Cerebellar nuclear complex (tissue), 1 donor: ENCODE data around the gene ARL8A.
A peak's percentile ranks its signal among the peaks of the same experiment; 100 is the strongest.

Source experiments
- DNase-seq, 2 experiments: peaks; one replicate each; lab custom pipeline; 2025; lab: John Stamatoyannopoulos, UW

ARL8A gene

DNA sequence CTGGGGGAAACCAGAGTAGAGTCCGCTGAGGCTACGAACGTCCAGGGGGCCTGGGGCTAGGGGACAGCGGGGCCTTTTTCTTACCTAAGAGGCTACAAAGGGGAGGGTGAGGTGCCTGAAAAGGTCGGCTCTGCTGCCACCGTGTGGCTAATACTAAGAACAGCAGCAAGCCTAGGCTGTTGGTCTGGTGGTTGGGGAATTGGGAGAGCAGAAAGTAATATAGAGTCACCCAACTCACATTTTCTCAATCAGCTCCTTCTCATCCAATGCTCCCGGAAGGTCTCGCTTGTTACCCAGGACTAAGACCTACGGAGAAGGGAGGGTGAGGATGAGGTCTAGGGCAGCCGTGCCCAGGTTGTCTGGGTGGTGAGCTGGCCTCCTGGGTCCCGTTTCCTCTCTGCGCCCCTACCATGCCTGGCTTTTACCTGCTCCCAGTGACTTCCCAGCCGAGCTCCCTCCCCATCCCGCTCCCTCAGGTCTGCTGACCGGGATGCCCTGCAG, 9.3 kb downstream of the ARL8A start:
- peak in 1 of 2 experiments; percentile 35 for DNase-seq

DNA sequence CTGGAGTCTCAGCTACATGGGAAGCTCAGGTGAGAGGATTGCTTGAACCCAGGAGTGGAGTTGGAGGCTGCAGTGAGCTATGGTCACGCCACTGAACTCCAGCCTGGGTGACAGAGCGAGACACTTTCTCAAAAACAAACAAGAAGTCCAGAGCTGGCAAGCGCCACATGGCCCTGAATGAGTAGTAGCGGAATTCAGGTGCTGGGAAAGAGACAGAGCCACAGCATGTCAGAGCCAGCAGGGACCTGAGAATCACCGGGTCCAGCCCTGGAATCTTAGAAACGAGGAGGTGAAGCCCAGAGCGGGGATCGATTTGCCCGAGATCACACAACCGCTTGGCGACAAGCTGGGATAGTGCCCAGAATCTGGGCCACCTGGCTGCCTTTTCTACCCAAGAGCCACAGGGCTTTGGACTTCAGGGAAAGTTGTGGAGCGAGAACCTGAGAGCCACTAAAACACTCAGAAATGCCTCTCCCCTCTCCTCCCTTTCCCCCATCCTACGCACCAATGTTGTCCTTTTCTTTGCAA, 9.8 kb downstream of the ARL8A start:
- no peak for DNase-seq

DNA sequence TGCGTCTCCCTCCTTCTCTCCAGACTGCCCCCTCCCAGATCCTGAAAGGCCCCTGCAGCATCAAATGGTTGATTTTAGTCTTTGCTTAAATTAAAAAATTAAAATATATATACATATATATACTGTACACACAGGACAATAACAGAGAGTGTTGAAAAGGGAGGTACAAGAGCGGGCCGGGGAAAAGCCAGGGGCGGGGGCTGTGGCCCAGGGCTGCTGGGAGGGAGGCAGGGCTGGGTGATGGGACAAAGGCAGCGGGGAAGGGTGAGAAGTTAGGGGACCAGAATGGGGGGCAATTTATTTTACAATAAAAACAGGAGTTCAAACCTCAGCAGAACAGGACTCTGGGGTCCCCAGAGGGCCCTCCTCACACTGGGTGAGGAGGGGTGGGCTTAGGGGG, 10.5 kb downstream of the ARL8A start:
- DNase-seq: no peak

DNA sequence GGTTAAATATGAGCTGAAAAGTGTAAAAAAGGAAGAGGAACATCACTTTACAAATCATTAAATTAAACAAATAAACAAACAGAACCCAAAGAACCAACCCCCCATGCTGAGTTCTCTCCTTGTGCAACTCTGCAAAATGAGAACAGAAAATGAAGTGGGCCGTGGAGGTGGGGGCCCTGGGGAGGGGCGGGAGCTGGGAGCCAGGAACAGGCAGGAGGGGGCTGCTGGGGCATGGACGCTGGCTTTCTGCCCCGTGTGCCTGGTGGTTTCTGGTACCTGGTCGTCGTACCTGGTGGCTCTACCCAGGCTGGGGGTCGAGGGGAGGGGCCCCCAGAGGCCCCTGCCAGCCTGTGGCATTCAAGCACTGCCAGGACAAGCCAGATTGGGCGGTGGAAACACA, 11.0 kb downstream of the ARL8A start:
- no peak for DNase-seq

DNA sequence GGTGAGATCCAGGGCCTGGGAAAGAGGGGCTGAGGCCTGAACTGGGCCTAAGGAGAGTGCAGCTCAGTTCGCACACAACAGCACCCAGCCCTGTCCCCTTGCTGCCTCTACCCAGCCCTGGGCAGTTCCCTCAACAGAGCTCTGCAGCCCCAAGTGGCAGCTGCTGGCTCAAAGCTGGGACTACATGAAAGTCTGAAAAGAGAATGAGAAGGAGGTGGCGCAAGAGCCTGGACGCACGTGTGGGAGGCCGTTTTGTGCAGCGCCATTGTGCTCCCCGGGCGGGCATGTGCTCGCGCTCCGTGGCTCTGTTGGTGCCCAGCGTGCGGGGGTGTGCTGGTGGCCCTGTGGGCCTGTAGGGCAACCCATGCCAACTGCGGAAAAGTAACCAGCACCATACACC, 11.5 kb downstream of the ARL8A start:
- no peak for DNase-seq

DNA sequence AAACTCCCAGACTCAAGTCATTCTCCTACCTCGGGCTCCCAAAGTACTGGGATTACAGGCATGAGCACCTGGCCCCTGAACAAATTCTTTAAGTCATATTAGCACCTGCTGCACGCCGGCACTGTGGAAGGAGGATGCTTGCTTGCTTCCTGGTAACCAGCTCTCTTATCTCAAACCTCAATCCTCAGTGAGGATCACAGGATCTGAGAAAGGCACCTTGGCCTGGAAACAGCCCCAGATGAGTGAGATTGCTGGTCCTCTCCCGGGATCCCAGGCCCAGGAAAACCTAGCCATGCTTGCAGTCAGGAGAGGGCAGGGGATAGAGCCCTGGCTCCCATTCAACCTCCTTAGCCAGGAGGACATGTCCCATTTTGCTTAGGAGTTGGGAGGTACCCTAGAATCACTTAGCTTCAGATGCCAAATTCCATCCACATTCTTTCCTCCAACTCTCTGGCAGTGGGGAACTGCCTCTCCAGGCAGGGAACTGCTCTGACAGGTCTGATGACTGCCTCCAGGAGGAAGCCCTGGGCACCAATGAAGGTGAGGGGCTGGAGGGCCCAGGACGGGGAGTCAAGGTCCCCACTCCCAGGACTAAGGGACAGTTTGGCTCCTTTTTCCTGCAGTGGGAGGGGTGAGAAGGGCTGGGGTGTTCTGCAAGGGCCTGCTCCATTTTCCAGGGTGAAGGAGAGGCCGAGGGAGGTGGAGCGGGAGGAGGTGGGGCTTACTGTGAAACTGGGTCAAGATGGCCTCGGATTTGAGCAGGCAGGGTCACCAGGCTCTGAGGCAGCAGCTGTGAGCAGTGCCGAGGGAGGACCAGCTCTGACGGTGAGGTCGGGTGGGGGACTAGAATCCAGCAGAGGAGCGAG, 12.3 kb downstream of the ARL8A start:
- peak in 1 of 2 experiments; percentile 69 for DNase-seq

DNA sequence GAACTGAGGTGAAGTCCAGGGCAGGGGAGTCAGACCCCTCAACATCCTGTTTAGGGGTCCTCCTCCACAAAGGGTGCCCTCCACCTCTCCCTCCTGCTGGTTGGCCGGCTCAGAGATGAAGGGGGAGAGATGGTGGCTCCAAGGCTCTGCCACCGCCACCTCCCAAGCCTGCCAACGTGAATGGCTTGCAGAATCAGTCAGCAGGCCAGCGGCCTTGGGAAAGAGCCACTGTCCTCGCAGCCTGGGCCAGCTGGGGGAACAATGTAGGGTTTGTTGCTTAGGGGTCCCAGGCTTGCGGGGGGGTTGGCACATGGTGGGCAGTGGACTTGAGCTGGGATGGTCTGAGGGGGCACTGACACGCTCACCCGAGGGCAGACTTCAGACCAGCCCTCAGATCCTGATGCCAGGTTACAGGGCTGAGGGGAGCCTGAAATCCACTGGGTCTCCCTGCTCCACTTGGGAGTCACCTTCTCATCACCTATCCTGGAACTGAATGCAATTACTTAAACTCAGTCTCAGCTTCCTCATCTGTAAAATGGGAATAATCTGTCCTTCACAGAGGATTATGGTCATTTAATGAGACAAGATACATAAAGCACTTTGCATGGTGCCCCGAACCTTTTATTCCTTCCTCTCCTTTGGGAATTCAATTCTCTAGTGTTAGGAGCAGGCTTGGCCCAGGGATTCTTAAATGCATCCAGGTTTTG, 13.6 kb downstream of the ARL8A start:
- DNase-seq: no peak

DNA sequence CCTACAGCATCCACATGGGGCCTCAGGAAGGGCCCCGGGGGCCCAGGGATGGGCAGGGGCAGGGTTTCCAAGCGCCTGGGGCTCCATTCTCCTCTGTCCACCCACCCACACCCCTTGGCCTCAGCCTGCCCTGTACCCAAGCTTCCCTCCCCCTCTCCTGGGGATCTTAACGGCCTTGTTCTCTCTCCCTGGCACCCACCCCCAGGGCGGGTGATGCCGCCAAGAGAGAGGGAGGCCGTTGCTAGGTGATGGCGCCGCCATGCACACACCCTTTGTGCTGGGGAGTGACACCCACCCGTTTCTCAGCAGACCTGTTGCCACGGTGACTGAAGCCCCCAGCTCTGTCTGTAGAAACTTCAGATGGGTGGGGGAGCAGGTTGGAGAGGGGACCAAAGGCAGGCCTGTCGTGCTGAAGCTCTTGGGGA, 14.2 kb downstream of the ARL8A start:
- no peak for DNase-seq

DNA sequence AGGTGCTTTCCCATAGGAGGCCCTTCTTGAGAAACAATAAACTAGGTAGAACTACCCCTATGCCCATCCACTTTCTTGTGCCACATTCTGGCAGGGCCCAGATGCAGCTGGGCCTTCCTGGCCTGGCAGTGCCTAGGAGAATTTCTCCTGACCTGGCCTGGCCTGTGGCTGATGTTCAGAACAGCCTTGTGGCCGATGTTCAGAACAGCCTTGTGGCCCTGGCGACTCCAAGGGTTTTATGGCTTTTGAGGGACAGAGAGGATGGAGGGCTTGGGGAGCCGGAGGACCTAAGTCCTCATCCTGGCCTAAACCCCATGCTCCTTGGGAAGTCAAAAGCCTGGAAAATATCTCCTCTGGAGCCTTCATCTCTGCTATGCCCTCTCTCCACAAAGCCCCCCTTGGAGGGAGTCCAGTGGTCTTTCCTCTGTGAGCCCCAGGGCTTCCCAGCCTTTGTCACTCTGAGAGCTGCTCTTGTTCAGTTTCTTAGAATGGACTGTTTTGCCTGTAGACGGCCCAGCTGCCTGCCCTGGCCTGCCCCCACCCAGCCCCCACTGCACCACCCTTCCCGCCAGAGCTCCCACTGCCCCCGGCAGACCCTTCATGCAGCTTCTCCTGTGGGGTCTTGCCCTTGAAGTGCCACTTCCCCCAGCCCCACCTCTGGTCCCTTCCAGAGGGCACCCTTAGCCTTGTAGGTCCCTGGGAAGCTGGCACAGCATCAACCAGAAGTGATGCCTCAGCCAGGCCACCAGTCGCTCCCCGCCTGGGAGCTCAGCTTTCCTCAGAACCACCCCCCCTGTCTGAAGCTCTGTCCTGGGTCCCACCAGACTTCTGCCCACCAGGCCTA, 14.9 kb downstream of the ARL8A start:
- DNase-seq: no peak

DNA sequence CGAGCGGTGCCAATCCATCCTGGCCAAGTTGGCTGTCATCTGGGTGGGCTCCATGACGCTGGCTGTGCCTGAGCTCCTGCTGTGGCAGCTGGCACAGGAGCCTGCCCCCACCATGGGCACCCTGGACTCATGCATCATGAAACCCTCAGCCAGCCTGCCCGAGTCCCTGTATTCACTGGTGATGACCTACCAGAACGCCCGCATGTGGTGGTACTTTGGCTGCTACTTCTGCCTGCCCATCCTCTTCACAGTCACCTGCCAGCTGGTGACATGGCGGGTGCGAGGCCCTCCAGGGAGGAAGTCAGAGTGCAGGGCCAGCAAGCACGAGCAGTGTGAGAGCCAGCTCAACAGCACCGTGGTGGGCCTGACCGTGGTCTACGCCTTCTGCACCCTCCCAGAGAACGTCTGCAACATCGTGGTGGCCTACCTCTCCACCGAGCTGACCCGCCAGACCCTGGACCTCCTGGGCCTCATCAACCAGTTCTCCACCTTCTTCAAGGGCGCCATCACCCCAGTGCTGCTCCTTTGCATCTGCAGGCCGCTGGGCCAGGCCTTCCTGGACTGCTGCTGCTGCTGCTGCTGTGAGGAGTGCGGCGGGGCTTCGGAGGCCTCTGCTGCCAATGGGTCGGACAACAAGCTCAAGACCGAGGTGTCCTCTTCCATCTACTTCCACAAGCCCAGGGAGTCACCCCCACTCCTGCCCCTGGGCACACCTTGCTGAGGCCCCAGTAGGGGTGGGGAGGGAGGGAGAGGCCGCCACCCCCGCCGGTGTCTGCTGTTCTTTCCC, 16.5 kb downstream of the ARL8A start:
- no peak for DNase-seq

DNA sequence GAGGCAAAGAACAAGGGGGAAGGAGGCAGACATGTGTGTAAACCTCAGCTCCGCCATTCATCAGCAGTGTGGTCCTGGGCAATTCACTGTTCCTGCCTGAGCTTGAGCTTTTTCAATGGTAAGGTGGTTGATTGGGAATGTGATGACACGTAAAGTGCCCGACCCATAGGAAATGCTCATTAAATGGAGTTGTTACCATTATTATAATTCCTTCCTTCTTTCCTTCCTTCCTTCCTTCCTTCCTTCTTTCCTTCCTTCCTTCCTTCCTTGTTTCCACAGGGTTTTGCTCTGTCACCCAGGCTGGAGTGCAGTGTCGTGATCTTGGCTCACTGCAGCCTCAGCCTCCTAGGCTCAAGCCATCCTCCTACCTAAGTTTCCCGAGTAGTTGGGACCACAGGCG, 17.5 kb downstream of the ARL8A start:
- no peak for DNase-seq

DNA sequence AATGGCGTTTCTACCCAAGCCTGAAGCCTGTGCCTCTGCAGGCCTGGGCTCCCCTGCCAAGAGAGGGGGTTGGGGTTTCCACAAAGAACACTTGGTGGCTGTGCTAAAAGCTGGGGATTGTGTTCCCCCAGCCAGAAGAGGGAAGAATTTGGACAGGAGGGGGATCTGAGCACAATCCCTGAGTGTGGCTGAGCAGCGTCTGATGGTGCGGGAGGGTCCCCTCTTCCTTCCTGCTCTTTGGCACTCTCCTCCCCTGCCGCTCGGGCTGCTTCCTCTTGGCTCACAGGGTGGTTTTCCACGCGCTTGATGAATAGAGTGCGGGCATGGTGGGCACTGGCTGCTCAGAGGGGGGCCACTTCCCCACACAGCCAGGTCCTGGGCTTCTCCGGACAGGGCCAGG, 18.1 kb downstream of the ARL8A start:
- DNase-seq: no peak

DNA sequence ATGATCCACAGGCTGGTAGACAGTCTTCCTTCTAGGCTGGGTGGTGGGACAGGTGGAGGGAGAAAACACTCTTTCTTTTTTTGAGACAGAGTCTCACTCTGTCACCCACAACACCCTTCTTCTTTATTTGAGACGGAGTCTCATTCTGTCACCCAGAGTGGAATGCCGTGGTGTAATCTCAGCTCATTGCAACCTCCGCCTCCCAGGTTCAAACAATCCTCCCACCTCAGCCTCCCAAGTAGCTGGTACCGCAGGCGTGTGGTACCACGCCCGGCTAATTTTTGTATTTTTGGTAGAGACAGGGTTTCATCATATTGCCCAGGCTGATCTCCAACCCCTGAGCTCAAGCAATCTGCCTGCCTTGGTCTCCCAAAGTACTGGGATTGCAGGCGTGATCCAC, 18.9 kb downstream of the ARL8A start:
- DNase-seq: no peak

DNA sequence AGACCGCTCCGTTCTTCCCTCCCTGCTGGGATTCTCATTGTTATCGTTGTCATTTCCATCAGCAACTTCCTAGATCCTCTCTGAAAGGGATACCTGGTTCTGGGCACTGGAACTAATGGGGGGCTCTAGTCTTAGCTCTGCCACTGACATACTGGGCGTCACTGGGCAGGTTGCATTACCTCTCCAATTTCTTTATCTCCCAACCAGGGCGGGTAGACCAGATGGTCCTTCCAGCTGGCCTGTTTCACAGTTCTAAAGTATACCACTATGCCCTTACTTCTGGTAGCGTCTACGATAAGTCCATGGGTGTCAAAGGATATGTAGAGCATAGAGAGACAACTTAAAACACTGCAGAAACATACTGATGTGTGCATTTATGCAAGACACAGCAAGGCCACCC, 20.4 kb downstream of the ARL8A start:
- no peak for DNase-seq

DNA sequence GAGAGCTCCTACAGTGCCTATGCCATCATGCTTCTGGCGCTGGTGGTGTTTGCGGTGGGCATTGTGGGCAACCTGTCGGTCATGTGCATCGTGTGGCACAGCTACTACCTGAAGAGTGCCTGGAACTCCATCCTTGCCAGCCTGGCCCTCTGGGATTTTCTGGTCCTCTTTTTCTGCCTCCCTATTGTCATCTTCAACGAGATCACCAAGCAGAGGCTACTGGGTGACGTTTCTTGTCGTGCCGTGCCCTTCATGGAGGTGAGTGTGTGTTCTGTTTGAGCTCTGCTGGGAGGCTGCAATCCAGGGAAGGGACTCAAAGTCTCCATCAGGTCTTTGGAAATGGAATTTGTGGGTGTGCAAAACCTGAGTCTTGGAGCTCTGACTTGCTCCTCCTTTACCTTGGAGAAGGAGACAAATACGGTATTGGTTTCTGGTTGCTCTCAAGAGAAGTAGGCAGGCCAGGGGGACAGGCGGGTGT, 21.2 kb downstream of the ARL8A start:
- no peak for DNase-seq

DNA sequence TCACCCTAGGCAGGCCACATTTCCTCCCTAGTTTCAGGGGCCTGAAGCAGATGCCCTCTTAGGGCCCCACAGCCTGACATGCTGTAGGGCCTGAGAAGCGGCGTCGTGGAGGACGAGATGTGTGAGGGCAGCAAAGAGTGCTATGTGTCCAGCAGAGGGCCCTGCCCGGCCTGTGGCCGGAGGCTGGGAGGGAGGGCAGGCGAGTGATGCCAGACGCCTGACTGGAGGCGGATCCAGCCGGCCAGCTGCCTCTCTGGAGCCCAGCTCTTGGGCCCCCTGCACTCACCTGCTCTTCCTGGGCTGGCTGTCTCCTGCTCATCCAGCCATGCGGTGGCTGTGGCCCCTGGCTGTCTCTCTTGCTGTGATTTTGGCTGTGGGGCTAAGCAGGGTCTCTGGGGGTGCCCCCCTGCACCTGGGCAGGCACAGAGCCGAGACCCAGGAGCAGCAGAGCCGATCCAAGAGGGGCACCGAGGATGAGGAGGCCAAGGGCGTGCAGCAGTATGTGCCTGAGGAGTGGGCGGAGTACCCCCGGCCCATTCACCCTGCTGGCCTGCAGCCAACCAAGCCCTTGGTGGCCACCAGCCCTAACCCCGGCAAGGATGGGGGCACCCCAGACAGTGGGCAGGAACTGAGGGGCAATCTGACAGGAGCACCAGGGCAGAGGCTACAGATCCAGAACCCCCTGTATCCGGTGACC, 21.8 kb downstream of the ARL8A start, which contains the start of gene GPR37L1:
GPR37L1 (plus strand) TSS at position 279 of the 697 bp plus-strand sequence; CDS start at position 326, 47 bp downstream.
- DNase-seq: no peak

DNA sequence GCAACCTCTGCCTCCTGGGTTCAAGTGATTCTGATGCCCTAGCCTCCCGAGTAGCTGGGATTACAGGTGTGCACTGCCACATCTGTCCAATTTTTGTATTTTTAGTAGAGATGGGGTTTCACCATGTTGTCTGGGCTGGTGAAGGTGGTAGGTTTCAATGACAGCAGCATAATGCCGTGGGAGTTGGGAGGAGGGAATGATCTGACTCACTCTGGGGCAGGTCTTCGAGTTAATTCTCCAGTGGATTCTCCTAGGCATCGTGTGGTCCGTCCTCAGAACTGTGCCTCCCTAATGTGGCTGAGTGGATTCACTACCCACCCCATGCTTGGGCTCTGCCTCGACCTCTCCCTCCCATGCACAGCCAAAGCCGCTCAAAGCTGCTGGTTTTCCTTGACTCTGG, 23.5 kb downstream of the ARL8A start:
- no peak for DNase-seq

DNA sequence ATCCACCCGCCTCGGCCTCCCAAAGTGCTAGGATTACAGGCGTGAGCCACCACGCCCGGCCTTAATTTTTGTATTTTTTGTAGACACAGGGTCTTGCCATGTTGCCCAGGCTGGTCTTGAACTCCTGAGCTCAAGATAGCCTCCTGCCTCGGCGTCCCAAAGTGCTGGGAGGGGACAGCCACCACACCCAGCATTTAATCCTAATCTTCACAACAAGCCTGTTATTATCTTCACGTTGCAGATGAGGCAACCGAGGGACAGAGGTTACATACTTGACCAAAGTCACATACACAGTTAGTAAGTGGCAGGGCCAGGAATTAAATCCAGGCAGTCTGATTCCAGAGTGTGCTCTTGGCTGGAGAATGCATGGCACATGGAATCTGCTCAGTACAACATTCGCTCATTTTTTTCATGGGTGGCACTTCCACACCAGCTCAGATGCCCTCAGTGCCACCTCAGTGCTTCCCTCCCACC, 26.6 kb downstream of the ARL8A start:
- DNase-seq: no peak

DNA sequence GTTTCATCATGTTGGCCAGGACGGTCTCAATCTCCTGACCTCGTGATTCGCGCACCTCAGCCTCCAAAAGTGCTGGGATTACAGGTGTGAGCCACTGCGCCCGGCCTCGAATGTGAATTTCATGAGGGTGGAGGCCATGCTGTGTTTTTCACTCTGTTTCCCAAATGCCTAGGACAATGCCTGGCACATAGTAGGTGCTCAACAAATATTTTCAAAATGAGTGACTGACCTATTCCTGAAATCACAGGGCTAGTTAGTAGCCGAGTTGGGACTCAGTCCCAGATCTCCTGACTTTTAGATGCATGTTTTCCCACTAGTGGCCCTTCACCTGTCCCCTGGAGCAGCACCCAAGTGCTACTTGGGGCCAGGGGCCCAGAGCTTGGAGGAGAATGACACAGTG, 28.2 kb downstream of the ARL8A start:
- no peak for DNase-seq

DNA sequence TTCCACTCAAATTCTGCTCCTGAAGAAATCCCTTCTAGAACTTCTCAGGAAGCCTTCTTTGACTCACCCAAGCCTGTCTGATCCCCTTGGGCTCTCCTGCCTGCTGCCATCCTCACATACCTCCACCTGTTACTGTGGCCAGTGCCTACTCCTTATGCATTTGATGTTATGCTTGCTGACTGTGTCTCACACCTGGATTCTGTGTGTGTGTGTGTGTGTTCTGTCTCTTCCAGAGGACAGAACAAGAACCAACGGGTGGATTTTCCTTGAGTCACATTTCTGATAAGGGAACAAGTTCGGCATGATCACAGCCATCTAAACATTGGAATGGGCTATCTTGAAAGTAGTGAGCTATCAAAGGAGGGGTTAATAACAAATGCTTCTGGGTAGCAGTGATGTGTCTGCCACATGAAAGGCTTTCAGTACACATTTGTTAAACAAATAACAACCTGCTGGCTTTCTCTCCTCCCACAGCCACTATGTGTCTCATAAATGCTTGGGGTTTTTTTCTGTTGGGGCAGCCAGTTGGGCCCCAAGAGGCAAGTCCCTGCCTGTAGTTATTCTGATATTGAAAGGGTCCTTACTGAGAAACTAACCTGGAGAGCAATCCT, 30.7 kb downstream of the ARL8A start:
- DNase-seq: no peak
